ENCODE measurements around the gene HKDC1.

- TF ChIP-seq POLR2A (IDR thresholded peaks at IDR 0.05) (no peak), EP300 (IDR thresholded peaks at IDR 0.05) (no peak)
Measured at GRCh38 chr10:69214666-69215131, 5.4 kb upstream of the HKDC1 start.

Data from gastroesophageal sphincter (tissue), 2 donors.